ENCODE data around the gene EPAS1. TPM values are rescaled to one million over a fixed set of nuclear protein-coding genes. Genes with fewer than 3 reads are reported as not detected.
A peak's percentile ranks its signal among the peaks of the same experiment; 100 is the strongest.

EPAS1 gene
- polyA plus RNA-seq, 2 of the 4 experiments (the other 2 are of a cell fraction), result 128 to 143 TPM

DNA sequence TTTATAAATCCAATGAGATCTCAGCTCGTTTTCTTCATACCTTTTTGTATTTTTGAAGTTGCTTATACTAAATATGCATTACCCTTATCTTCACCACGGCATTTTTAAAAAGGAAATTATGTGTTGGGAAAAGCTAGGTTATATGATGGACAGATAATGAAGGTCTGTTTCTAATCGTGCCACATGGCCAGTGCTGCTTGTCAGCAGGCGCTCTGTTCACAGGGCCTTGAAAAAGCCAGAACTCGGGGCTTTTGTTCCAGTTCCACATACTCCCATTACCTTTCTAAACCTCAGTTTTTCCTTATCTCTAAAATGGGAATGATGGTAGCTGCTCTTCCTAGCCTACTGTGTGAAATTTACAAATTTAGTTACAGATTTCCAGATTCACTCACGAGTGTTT, 42.0 kb downstream of the EPAS1 start:
- no peak overlapping the region; a peak in 1 of 6 replicates for H3K27ac ChIP-seq
- CTCF ChIA-PET, result interaction anchor here (0.9 to 2.8 kb wide), 8 partner anchors 18 to 121 kb away, joined by 3 to 17 read pairs (median 4); no protein-coding TSS in a partner anchor
- POLR2A ChIA-PET, result no interaction called here
- WGBS (ENCODE audit: missing lambda C conversion rate), result 84% methylated on average over 6 of the region's 6 CpGs
- DNase-seq (ENCODE audit: low read depth in 1 of 2, low spot score in 1 of 2) (no peak), ATAC-seq (no peak), FAIRE-seq (no peak)
- TF ChIP-seq, protein P1, sequence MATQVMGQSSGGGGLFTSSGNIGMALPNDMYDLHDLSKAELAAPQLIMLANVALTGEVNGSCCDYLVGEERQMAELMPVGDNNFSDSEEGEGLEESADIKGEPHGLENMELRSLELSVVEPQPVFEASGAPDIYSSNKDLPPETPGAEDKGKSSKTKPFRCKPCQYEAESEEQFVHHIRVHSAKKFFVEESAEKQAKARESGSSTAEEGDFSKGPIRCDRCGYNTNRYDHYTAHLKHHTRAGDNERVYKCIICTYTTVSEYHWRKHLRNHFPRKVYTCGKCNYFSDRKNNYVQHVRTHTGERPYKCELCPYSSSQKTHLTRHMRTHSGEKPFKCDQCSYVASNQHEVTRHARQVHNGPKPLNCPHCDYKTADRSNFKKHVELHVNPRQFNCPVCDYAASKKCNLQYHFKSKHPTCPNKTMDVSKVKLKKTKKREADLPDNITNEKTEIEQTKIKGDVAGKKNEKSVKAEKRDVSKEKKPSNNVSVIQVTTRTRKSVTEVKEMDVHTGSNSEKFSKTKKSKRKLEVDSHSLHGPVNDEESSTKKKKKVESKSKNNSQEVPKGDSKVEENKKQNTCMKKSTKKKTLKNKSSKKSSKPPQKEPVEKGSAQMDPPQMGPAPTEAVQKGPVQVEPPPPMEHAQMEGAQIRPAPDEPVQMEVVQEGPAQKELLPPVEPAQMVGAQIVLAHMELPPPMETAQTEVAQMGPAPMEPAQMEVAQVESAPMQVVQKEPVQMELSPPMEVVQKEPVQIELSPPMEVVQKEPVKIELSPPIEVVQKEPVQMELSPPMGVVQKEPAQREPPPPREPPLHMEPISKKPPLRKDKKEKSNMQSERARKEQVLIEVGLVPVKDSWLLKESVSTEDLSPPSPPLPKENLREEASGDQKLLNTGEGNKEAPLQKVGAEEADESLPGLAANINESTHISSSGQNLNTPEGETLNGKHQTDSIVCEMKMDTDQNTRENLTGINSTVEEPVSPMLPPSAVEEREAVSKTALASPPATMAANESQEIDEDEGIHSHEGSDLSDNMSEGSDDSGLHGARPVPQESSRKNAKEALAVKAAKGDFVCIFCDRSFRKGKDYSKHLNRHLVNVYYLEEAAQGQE (IDR thresholded peaks at IDR 0.05), result no peak
- TF ChIP-seq MAZ (IDR thresholded peaks at IDR 0.05; ENCODE audit: borderline replicate concordance, low read depth, low read length) (no peak), EP300 (IDR thresholded peaks at IDR 0.05) (no peak), RARB (CRISPR knock-in tag; IDR thresholded peaks at IDR 0.05) (no peak), EHMT2 (IDR thresholded peaks at IDR 0.05; ENCODE audit: low read depth) (no peak), CBX8 (IDR thresholded peaks at IDR 0.05) (no peak), GATA3 (IDR thresholded peaks at IDR 0.05; ENCODE audit: borderline replicate concordance) (no peak), PHF8 (IDR thresholded peaks at IDR 0.05; ENCODE audit: borderline replicate concordance, low read depth) (no peak)
- TF ChIP-seq, protein P2, sequence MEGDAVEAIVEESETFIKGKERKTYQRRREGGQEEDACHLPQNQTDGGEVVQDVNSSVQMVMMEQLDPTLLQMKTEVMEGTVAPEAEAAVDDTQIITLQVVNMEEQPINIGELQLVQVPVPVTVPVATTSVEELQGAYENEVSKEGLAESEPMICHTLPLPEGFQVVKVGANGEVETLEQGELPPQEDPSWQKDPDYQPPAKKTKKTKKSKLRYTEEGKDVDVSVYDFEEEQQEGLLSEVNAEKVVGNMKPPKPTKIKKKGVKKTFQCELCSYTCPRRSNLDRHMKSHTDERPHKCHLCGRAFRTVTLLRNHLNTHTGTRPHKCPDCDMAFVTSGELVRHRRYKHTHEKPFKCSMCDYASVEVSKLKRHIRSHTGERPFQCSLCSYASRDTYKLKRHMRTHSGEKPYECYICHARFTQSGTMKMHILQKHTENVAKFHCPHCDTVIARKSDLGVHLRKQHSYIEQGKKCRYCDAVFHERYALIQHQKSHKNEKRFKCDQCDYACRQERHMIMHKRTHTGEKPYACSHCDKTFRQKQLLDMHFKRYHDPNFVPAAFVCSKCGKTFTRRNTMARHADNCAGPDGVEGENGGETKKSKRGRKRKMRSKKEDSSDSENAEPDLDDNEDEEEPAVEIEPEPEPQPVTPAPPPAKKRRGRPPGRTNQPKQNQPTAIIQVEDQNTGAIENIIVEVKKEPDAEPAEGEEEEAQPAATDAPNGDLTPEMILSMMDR (IDR thresholded peaks at IDR 0.05), result no peak
- H3K4me3 ChIP-seq, result no peak overlapping the region
- H3K4me2 ChIP-seq, result peak overlapping the region; percentile 92; the same call in 1 of the 3 replicates
- no peaks in the 10 kb centered on the region for H3K9me3 ChIP-seq
- peaks cover 90% of the 10 kb centered on the region for H3K4me1 ChIP-seq

DNA sequence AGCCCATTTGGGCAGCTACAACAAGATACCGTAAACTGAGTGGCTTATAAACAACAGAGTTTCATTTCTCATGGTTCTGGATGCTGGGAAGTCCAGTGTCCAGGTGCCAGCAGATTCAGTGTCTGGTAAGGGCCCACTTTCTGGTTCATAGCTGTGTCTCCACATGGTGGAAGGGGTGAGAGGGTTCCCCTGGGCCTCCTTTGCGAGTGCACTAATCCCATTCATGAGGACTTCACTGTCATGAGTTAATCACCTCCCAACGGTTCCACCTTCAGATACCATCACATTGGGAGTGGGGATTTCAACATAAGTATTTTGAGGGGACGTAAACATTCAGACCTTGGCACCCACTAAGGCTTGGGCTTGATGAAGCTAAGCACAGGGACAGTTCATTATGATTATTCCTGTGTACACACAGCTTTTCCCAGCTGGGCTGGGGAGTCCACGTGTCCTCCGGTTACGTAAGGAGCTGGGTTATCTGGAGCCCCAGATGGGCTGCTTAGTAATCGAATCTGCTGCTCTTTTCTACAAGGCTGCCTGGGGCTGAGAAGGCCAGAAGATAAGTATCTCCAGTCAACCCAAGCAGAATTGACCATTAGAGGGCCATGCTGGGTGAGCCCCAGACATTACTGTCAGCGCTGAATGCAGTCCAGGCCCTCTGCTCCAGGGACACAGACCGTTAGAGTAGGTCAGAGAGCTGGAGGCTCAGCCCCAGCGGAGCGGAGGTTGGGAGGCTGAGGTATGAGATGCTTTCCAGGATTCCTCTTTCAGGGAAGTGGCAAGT, 42.7 kb downstream of the EPAS1 start:
- Histone ChIP-seq H3K4me1 (peaks cover 86% of the 10 kb centered on the region), H3K27ac (peak overlapping the region; percentile 8 to 31; a peak in 4 of 6 replicates), H3K4me2 (peak overlapping the region; percentile 3; the same call in 1 of the 3 replicates), H3K9me3 (no peaks in the 10 kb centered on the region), H3K4me3 (no peak overlapping the region)
- ChIA-PET CTCF (interaction anchor here (0.6 to 2.8 kb wide), 14 partner anchors 14 to 549 kb away, joined by 3 to 17 read pairs (median 4); no protein-coding TSS in a partner anchor), POLR2A (no interaction called here)
- 89% methylated on average over 12 of the region's 12 CpGs for WGBS (ENCODE audit: missing lambda C conversion rate)
- no peak for FAIRE-seq
- ATAC-seq, result no peak
- no peak for DNase-seq (ENCODE audit: low read depth in 1 of 2, low spot score in 1 of 2)
- TF ChIP-seq RAD21 (conservative IDR thresholded peaks at IDR 0.05 in 1 of 2, IDR thresholded peaks at IDR 0.05 in 1 of 2) (0 out of 5 replicates have a peak, but pooled peaks of 1 of the 2 experiments have one; percentile 14), FOSL2 (IDR thresholded peaks at IDR 0.05) (no peak), FOSL2 (CRISPR knock-in tag; IDR thresholded peaks at IDR 0.05) (no peak), POLR2AphosphoS2 (conservative IDR thresholded peaks at IDR 0.05; ENCODE audit: low read length) (no peak), NPAS2 (CRISPR knock-in tag; IDR thresholded peaks at IDR 0.05; ENCODE audit: borderline replicate concordance) (no peak)

DNA sequence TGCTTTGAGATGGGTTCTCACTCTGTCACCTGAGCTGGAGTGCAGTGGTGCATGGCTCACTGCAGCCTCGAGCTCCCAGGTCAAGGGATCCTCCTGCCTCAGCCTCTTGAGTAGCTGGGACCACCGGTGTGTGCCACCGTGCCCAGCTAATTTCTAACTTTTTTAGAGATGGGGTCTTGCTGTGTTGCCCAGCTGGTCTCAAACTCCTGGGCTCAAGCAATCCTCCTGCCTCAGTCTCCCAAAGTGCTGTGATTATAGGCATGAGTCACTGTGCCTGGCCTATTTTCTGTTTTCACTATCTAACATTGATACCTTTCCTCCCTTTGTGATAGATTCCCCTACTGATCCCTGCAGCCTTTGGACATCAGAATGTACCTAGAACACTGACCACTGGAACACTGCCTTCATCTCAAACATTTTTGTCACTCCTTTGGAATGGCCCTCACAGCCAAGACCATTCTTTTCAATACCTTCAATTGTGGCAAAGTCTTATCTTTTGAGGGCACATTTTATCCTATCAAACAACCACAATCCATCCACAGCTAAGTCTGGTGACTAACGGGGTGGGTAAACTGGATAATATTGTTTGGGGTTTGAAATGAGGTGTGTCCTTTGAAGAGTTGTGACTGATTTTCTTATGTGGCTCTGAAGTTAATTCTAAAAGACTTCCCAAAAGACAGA, 43.7 kb downstream of the EPAS1 start:
- no peak for TF ChIP-seq PHF8 (IDR thresholded peaks at IDR 0.05; ENCODE audit: borderline replicate concordance, low read depth)
- TF ChIP-seq EHMT2 (IDR thresholded peaks at IDR 0.05; ENCODE audit: low read depth), result no peak
- TF ChIP-seq, protein P3, sequence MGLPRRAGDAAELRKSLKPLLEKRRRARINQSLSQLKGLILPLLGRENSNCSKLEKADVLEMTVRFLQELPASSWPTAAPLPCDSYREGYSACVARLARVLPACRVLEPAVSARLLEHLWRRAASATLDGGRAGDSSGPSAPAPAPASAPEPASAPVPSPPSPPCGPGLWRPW (IDR thresholded peaks at IDR 0.05), result no peak
- TF ChIP-seq MYC (IDR thresholded peaks at IDR 0.05; ENCODE audit: borderline replicate concordance, low read length), result no peak
- no peak for TF ChIP-seq HEYL (CRISPR knock-in tag; IDR thresholded peaks at IDR 0.05)
- no peak for TF ChIP-seq FOXS1 (CRISPR knock-in tag; IDR thresholded peaks at IDR 0.05)
- TF ChIP-seq, protein P4, sequence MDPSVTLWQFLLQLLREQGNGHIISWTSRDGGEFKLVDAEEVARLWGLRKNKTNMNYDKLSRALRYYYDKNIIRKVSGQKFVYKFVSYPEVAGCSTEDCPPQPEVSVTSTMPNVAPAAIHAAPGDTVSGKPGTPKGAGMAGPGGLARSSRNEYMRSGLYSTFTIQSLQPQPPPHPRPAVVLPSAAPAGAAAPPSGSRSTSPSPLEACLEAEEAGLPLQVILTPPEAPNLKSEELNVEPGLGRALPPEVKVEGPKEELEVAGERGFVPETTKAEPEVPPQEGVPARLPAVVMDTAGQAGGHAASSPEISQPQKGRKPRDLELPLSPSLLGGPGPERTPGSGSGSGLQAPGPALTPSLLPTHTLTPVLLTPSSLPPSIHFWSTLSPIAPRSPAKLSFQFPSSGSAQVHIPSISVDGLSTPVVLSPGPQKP (IDR thresholded peaks at IDR 0.05; ENCODE audit: low read depth, low read length), result no peak
- TF ChIP-seq RNF2 (IDR thresholded peaks at IDR 0.05; ENCODE audit: borderline replicate concordance, low read depth), result no peak
- no peak for TF ChIP-seq TP53 (CRISPR knock-in tag; IDR thresholded peaks at IDR 0.05)
- peaks cover 77% of the 10 kb centered on the region for H3K4me1 ChIP-seq
- no peaks in the 10 kb centered on the region for H3K9me3 ChIP-seq
- H3K4me3 ChIP-seq, result no peak overlapping the region
- DNase-seq (ENCODE audit: low read depth in 1 of 2, low spot score in 1 of 2) (no peak), FAIRE-seq (no peak), ATAC-seq (no peak)
- peak overlapping the region; percentile 3; the same call in 1 of the 3 replicates for H3K4me2 ChIP-seq
- WGBS (ENCODE audit: missing lambda C conversion rate), result 91% methylated on average over 4 of the region's 4 CpGs
- ChIA-PET CTCF (interaction anchor here (0.6 to 2.8 kb wide), 7 partner anchors 13 to 944 kb away, joined by 3 to 8 read pairs (median 4); no protein-coding TSS in a partner anchor), POLR2A (no interaction called here)
- peak overlapping the region in 1 of 2 experiments; percentile 31; a peak in 1 of 6 replicates for H3K27ac ChIP-seq
